ENCODE measurements around the gene IMMP2L.

IMMP2L gene

GRCh38 chr7:111374027-111374426, 188.3 kb downstream of the IMMP2L start:
- no peak for TF ChIP-seq CTCF (IDR thresholded peaks at IDR 0.05; ENCODE audit: borderline replicate concordance, insufficient read depth, low read depth, low read length)
- H3K4me3 ChIP-seq (ENCODE audit: low read depth, low read length), result no peak overlapping the region

GRCh38 chr7:111371437-111371836, 190.9 kb downstream of the IMMP2L start:
- TF ChIP-seq CTCF (IDR thresholded peaks at IDR 0.05; ENCODE audit: borderline replicate concordance, insufficient read depth, low read depth, low read length), result no peak
- no peak overlapping the region for H3K4me3 ChIP-seq (ENCODE audit: low read depth, low read length)

GRCh38 chr7:111370002-111370401, 192.3 kb downstream of the IMMP2L start:
- TF ChIP-seq CTCF (IDR thresholded peaks at IDR 0.05; ENCODE audit: borderline replicate concordance, insufficient read depth, low read depth, low read length), result no peak
- H3K4me3 ChIP-seq (ENCODE audit: low read depth, low read length), result no peak overlapping the region

GRCh38 chr7:111368381-111369065, 193.8 kb downstream of the IMMP2L start:
- H3K4me3 ChIP-seq (ENCODE audit: low read depth, low read length), result no peak overlapping the region
- no peak for TF ChIP-seq CTCF (IDR thresholded peaks at IDR 0.05; ENCODE audit: borderline replicate concordance, insufficient read depth, low read depth, low read length)

GRCh38 chr7:111364413-111364812, 197.9 kb downstream of the IMMP2L start:
- no peak overlapping the region for H3K4me3 ChIP-seq (ENCODE audit: low read depth, low read length)
- TF ChIP-seq CTCF (IDR thresholded peaks at IDR 0.05; ENCODE audit: borderline replicate concordance, insufficient read depth, low read depth, low read length), result no peak

- H3K4me3 ChIP-seq (ENCODE audit: low read depth, low read length), result no peak overlapping the region
- TF ChIP-seq CTCF (IDR thresholded peaks at IDR 0.05; ENCODE audit: borderline replicate concordance, insufficient read depth, low read depth, low read length), result no peak
Observed at GRCh38 chr7:111363099-111363498, 199.2 kb downstream of the IMMP2L start.

- no peak for TF ChIP-seq CTCF (IDR thresholded peaks at IDR 0.05; ENCODE audit: borderline replicate concordance, insufficient read depth, low read depth, low read length)
- no peak overlapping the region for H3K4me3 ChIP-seq (ENCODE audit: low read depth, low read length)
Observed at GRCh38 chr7:111362506-111363054, 199.7 kb downstream of the IMMP2L start.

Measured in GM12875 (cell line).